ENCODE data around the gene IMPA2.

Gene IMPA2

DNA sequence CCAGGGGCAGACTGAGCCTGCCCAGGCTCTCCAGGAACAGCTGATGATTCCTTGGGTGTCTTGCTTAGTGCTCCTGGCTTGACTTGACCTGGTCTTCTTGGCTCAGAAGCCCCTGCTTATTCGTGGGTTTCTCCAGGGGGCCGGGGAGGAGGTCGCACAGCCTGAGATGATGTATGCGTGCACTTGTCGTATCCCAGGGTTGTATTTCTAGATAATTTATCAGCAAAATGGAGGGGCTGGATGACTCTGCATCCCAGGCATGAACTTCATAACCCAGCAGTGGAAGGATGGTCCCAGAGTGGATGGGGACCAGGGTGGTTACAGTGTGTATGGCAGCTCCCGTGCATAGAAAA, 25.2 kb downstream of the IMPA2 start:
- no peak for TF ChIP-seq GATA3 (IDR thresholded peaks at IDR 0.05; ENCODE audit: low read depth, low read length)
- TF ChIP-seq GATA2 (IDR thresholded peaks at IDR 0.05; ENCODE audit: low read depth, low read length) = no peak

- TF ChIP-seq GATA2 (IDR thresholded peaks at IDR 0.05; ENCODE audit: low read depth, low read length) (no peak), GATA3 (IDR thresholded peaks at IDR 0.05; ENCODE audit: low read depth, low read length) (no peak)
These were observed 25.8 kb downstream of the IMPA2 start for GRCh38 chr18:12007063-12007462.

DNA sequence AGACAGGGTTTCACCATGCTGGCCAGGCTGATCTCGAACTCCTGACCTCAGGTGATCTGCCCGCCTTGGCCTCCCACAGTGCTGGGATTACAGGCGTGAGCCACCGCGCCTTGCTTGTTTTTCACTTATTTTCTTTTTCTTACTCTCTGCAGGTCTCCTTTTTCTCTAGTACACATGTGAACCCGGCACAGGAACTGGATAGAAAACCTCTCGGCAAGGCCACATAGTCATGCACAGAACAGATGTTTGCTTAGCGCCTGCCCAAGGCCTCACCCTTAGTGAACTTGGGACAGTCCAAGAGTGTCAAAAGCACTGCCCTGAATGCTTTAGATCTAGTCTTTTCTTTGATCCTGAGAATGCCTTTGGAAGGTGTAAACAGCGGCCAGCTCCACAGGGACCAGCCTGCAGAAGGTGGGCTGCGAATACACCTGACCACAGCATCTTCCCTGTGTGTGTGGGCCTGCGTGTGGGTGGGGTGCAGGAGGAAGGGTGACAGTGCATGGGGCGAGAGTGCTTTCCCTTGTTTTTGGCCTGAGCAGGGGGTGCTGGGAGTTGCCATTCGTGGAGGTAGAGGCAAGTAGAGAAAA, 27.0 kb downstream of the IMPA2 start:
- TF ChIP-seq GATA2 (IDR thresholded peaks at IDR 0.05; ENCODE audit: low read depth, low read length) (no peak), GATA3 (IDR thresholded peaks at IDR 0.05; ENCODE audit: low read depth, low read length) (no peak)

DNA sequence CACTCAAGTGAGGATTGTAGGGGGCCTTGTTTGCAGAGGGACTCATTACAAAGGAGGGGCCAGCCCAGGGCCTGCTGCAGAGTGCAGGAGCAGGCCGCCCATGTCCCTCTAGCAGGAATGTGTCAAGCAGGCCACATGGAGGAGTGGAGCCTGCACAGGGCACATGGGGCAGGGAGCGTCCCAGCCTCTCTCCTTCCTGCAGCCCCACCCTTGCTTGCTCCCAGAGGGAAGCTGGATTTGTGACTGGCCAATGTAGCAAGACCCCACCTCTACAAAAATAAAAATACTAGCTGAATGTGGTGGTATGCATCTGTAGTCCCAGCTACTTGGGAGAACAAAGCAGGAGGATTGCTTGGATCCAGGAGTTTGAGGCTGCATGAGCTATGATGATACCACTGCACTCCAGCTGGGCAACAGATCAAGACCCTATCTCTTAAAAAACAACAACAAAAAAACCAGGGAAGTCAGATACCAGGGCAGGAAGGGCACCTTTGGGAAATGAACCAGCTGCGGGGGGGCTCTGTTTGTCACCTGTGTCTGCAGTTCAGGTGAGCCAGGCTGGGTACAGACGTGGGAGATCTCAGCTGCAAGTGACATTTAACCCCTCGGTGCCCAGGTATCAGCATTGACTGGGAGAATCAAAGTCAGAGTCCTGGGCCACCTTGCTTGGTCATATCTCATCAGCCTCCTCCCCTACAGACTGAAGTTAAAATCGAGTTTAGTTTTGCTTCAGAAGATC, 27.7 kb downstream of the IMPA2 start:
- no peak for TF ChIP-seq GATA2 (IDR thresholded peaks at IDR 0.05; ENCODE audit: low read depth, low read length)
- TF ChIP-seq GATA3 (IDR thresholded peaks at IDR 0.05; ENCODE audit: low read depth, low read length) = no peak

GRCh38 chr18:12009581-12010140, 28.4 kb downstream of the IMPA2 start:
- no peak for TF ChIP-seq GATA3 (IDR thresholded peaks at IDR 0.05; ENCODE audit: low read depth, low read length)
- TF ChIP-seq GATA2 (IDR thresholded peaks at IDR 0.05; ENCODE audit: low read depth, low read length) = no peak

GRCh38 chr18:12010187-12010802, 29.0 kb downstream of the IMPA2 start:
- TF ChIP-seq GATA2 (IDR thresholded peaks at IDR 0.05; ENCODE audit: low read depth, low read length) = no peak
- TF ChIP-seq GATA3 (IDR thresholded peaks at IDR 0.05; ENCODE audit: low read depth, low read length) = no peak

- no peak for TF ChIP-seq GATA2 (IDR thresholded peaks at IDR 0.05; ENCODE audit: low read depth, low read length)
- TF ChIP-seq GATA3 (IDR thresholded peaks at IDR 0.05; ENCODE audit: low read depth, low read length) = no peak
These were observed 30.1 kb downstream of the IMPA2 start for GRCh38 chr18:12011199-12011956.

- TF ChIP-seq GATA3 (IDR thresholded peaks at IDR 0.05; ENCODE audit: low read depth, low read length) (no peak), GATA2 (IDR thresholded peaks at IDR 0.05; ENCODE audit: low read depth, low read length) (no peak)
These were observed 30.7 kb downstream of the IMPA2 start for GRCh38 chr18:12011957-12012549.

DNA sequence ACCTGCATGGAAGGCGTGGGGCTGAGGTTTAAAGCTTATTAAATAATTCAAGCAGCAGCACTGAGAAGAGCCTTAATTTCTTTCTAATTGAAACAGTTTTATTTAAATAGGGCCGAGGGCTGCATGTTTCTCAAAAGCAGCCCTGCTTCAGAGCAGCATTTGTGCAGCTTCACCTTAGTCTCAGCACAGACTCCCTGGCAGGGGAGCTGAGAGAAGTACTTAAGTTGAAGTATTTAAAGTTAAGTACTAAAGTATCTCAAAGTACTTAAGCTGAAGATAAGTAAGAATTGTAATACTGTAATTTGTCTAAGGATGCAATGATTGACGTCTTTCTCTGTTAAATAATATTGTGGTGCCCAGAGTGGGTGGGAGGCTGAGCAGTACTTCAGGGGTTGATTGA, 31.4 kb downstream of the IMPA2 start:
- TF ChIP-seq GATA2 (IDR thresholded peaks at IDR 0.05; ENCODE audit: low read depth, low read length) (no peak), GATA3 (IDR thresholded peaks at IDR 0.05; ENCODE audit: low read depth, low read length) (no peak)

DNA sequence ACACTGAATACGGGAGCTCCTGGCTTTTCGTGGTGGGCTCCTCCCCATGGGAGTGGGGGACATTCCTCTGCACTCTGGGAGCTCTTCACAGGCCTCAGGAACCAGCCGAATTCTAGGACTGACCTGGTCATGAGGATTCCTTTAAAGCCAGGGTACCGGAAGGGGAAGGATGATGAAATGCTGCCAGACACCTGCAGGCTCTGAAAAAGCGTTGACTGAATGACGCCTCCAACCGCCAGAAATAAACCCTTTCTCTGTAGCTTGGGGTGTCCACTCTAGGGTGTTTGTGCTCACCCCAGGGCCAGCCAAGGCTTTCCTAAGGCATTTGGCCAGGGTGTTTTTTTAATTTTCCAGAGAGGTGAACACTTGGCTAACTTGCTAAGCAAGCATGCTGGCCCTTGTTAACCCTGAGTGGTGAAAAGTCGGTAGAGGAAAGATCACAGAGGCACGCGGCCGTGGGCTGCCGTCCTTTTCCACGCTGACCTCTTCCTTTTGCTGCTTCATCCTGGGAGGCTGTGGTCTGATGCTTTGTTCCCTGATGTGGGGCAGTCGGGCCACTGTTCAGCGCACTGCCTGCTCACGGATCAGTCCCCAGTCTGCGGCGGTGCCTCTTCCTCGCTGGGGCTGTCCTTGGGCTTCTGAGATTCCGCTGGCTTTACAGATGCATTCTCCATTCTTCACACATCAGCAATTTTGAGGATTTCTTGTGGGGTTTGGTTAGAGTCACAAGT, 32.0 kb downstream of the IMPA2 start:
- TF ChIP-seq GATA2 (IDR thresholded peaks at IDR 0.05; ENCODE audit: low read depth, low read length) = no peak
- no peak for TF ChIP-seq GATA3 (IDR thresholded peaks at IDR 0.05; ENCODE audit: low read depth, low read length)

DNA sequence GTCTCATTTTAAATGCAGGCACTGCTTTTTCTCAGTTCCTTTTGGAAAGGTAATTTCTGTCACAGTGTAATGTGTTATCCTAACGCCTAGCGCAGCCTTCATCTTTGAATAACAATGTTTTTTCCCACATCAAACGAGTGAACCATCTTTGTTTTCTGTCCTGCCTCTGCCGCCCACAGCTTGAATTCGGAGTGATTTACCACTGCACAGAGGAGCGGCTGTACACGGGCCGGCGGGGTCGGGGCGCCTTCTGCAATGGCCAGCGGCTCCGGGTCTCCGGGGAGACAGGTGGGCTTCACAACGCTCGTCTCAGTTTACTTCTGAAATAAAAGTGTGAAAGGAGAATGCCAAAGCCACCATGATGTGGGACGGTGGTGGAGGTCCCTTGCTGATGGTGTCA, 32.8 kb downstream of the IMPA2 start:
- TF ChIP-seq GATA2 (IDR thresholded peaks at IDR 0.05; ENCODE audit: low read depth, low read length) (no peak), GATA3 (IDR thresholded peaks at IDR 0.05; ENCODE audit: low read depth, low read length) (no peak)

DNA sequence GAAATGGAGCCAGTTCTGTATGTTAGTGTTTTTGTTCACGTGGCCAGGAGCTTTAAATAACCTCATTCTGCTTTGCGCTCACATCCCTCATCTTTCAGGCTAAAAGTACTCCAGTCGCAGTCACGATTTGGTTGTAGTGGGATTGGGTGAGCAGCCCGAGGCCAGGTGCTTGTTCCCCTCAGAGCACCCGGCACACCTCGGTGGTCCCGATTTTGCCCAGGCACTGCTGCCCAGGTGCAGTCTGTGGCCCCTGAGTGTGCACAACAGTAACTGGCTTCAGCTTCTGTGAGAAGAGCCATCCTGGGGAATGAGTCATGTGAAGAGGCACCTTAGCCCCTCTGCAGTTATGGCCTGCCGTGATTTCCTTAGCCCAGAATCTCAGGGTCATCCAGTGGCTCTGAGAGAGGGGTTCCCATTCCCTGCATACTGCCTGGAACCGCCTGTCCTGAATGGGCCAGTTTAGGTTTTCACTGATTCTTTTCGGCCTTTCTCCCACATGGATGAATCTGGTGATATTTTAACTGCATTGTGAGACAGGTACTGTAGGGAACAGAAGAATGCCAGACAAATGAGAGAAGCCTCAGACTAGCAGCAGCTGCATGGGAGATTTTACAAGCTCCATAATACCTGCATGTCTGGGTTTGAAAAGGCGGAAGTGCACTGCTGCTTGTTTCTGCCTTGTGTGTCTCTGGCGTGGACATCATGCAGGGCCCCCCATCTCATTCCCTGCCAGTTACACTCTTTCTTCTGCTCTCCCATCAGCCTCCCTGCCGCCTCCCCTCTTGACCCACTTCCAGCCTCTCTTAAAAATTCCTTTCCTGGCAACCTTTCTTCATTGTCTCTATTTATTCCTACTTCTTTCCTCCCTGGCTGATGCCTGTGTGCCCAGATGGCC, 33.5 kb downstream of the IMPA2 start:
- no peak for TF ChIP-seq GATA2 (IDR thresholded peaks at IDR 0.05; ENCODE audit: low read depth, low read length)
- TF ChIP-seq GATA3 (IDR thresholded peaks at IDR 0.05; ENCODE audit: low read depth, low read length) = no peak

All from SH-SY5Y (cell line).